ENCODE data around the gene ANKRD34C. TPM values are rescaled to one million over a fixed set of nuclear protein-coding genes. Genes with fewer than 3 reads are reported as not detected.
A peak's percentile ranks its signal among the peaks of the same experiment; 100 is the strongest.

Gene ANKRD34C
- total and polyA plus RNA-seq, 2 experiments from 2014 or later: not detected

DNA sequence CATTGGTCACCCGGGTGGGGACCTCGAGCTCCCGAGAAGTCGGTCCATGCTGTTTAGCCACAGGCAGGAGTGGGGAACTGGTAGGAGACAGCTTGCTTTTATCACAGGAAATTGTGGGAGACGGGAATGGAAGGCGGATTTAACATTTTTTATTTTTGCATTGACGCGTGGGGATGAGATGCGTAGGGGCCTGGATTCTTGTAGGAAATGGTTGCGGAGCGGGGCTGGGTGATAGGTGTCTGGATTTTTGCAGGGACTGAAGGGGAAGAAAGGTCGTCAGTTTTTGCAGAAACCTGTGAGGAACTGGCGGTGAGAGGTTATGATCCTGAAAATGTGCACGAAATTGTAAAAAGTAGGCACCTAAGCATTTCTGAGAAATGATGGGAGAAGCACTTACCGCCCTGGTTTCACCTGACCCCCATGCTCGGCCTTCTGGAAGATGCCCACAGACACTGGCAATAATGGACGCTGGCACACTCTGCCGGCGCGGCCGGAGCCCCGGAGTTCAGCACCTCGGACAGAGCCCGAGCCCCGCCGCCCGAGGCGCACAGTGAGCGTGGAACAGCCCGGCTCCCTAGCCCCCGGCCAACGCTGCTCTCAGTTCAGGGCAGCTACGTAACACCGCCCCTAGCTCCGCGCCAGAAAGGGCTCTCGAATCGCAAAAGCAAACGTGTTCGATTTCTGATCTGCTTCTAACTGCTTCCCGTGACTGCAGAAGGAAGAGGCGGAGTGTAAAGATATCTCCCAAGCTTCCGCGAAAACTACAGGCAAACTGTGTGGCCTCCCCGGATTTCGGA lies 928 bp downstream of the ANKRD34C start:
- Histone ChIP-seq H3K4me1 (ENCODE audit: insufficient read depth) (no peaks in the 10 kb centered on the region), H3K4me2 (peak overlapping the region; percentile 74), H3K9me2 (replicated peaks; ENCODE audit: insufficient read depth) (no peaks in the 10 kb centered on the region), H3K9me3 (ENCODE audit: low read depth) (no peaks in the 10 kb centered on the region), H3K4me3 (no peak overlapping the region), H4K20me1 (ENCODE audit: insufficient read depth, poor library complexity, severe bottlenecking) (no peaks in the 10 kb centered on the region), H3K27me3 (peaks cover 94% of the 10 kb centered on the region), H3K36me3 (replicated peaks; ENCODE audit: insufficient read depth, low read depth) (no peaks in the 10 kb centered on the region), H2AFZ (no peak overlapping the region), H3K79me2 (no peaks in the 10 kb centered on the region), H3K27ac (no peak overlapping the region)
- TF ChIP-seq EZH2 (IDR thresholded peaks at IDR 0.05; ENCODE audit: borderline replicate concordance): no peak
- no peak for TF ChIP-seq EZH2phosphoT487 (IDR thresholded peaks at IDR 0.05; ENCODE audit: low read depth, severe bottlenecking, unreplicated experiment)
- TF ChIP-seq, protein P1, sequence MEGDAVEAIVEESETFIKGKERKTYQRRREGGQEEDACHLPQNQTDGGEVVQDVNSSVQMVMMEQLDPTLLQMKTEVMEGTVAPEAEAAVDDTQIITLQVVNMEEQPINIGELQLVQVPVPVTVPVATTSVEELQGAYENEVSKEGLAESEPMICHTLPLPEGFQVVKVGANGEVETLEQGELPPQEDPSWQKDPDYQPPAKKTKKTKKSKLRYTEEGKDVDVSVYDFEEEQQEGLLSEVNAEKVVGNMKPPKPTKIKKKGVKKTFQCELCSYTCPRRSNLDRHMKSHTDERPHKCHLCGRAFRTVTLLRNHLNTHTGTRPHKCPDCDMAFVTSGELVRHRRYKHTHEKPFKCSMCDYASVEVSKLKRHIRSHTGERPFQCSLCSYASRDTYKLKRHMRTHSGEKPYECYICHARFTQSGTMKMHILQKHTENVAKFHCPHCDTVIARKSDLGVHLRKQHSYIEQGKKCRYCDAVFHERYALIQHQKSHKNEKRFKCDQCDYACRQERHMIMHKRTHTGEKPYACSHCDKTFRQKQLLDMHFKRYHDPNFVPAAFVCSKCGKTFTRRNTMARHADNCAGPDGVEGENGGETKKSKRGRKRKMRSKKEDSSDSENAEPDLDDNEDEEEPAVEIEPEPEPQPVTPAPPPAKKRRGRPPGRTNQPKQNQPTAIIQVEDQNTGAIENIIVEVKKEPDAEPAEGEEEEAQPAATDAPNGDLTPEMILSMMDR (IDR thresholded peaks at IDR 0.05; ENCODE audit: poor library complexity): no peak
- 16% methylated on average over 46 of the region's 46 CpGs for WGBS (ENCODE audit: low lambda C conversion rate, missing lambda C conversion rate)
- peak; percentile 80 for DNase-seq (ENCODE audit: low spot score)

DNA sequence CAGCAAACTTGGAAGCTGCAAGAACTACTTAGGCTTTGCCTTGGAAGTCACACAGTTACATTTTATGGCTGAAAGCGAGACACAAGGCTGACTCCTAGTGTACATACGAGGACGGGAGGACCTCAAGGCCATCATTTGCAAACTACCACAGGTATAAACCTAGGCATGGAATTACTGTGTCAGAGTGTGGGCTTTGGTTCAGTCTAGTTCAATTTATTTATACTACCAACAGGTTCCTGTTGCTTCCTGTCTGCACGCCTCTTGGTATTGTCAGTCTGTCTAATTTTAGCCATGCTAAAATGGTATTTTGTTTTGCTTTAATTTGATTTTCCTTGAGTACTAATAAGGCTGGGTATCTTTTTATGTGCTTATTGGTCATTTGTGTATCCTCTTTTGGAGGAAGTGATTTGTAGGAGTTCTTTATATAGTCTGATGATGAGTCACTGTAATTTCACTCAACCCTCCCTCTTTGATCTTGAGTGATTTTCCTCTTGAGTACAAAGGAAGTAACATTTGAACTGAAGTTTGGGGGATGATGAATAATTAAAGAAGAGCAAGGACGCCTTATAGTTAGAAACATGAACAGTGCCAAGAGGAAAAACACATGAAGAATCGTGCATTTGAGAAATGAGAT lies 8.2 kb downstream of the ANKRD34C start:
- Histone ChIP-seq H3K27ac (no peak overlapping the region), H3K4me1 (ENCODE audit: insufficient read depth) (no peaks in the 10 kb centered on the region), H3K27me3 (peaks cover 41% of the 10 kb centered on the region), H3K4me2 (no peak overlapping the region), H3K9me2 (replicated peaks; ENCODE audit: insufficient read depth) (no peaks in the 10 kb centered on the region), H3K9me3 (ENCODE audit: low read depth) (no peaks in the 10 kb centered on the region), H3K79me2 (no peaks in the 10 kb centered on the region), H3K36me3 (replicated peaks; ENCODE audit: insufficient read depth, low read depth) (no peaks in the 10 kb centered on the region), H4K20me1 (ENCODE audit: insufficient read depth, poor library complexity, severe bottlenecking) (no peaks in the 10 kb centered on the region), H2AFZ (no peak overlapping the region), H3K4me3 (no peak overlapping the region)
- WGBS (ENCODE audit: low lambda C conversion rate, missing lambda C conversion rate): 85% methylated on average over 6 of the region's 6 CpGs
- DNase-seq (ENCODE audit: low spot score): no peak
- TF ChIP-seq EZH2phosphoT487 (IDR thresholded peaks at IDR 0.05; ENCODE audit: low read depth, severe bottlenecking, unreplicated experiment): no peak
- TF ChIP-seq EZH2 (IDR thresholded peaks at IDR 0.05; ENCODE audit: borderline replicate concordance): no peak
- TF ChIP-seq, protein P1 (IDR thresholded peaks at IDR 0.05; ENCODE audit: poor library complexity): no peak

DNA sequence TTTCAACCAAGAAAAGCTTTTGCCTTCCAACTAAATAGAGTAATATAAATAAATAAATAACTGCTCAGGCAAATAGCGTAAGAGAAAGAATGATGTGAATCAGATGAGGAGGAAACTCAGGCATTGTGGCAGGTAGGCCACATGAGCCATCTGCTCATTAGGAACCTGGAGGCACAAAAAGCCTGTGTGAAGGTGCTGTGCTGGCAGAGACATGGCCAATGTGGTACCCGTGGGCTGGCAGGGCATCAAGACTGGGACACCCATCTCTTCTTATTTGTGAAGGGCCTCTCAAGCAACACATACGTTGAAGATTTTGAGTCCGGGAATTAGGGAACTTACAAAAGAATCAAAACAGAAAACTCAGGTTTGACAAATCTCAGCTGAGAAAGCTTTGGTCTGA lies 9.5 kb downstream of the ANKRD34C start:
- Histone ChIP-seq H3K4me1 (ENCODE audit: insufficient read depth) (no peaks in the 10 kb centered on the region), H3K9me3 (ENCODE audit: low read depth) (no peaks in the 10 kb centered on the region), H3K36me3 (replicated peaks; ENCODE audit: insufficient read depth, low read depth) (no peaks in the 10 kb centered on the region), H3K4me2 (no peak overlapping the region), H3K4me3 (no peak overlapping the region), H3K27me3 (peaks cover 34% of the 10 kb centered on the region), H3K79me2 (no peaks in the 10 kb centered on the region), H4K20me1 (ENCODE audit: insufficient read depth, poor library complexity, severe bottlenecking) (no peaks in the 10 kb centered on the region), H3K27ac (no peak overlapping the region), H2AFZ (no peak overlapping the region), H3K9me2 (replicated peaks; ENCODE audit: insufficient read depth) (no peaks in the 10 kb centered on the region)
- TF ChIP-seq, protein P1 (IDR thresholded peaks at IDR 0.05; ENCODE audit: poor library complexity): no peak
- TF ChIP-seq EZH2 (IDR thresholded peaks at IDR 0.05; ENCODE audit: borderline replicate concordance) (no peak), EZH2phosphoT487 (IDR thresholded peaks at IDR 0.05; ENCODE audit: low read depth, severe bottlenecking, unreplicated experiment) (no peak)
- WGBS (ENCODE audit: low lambda C conversion rate, missing lambda C conversion rate): 83% methylated on average over 4 of the region's 4 CpGs
- no peak for DNase-seq (ENCODE audit: low spot score)
